ENCODE results near the gene ADD2. TPM values are rescaled to one million over a fixed set of nuclear protein-coding genes. Genes with fewer than 3 reads are reported as not detected.

Gene ADD2
- total and polyA plus RNA-seq, 2 experiments from 2014 or later, result 34.6 to 223 TPM

GRCh38 chr2:70732766-70733645 lies 35.0 kb downstream of the ADD2 start (continued):
- TF ChIP-seq ZNF331 (CRISPR knock-in tag; IDR thresholded peaks at IDR 0.05; ENCODE audit: low read depth), result no peak
- TF ChIP-seq ZNF114 (CRISPR knock-in tag; IDR thresholded peaks at IDR 0.05), result no peak
- TF ChIP-seq ZNF462 (CRISPR knock-in tag; IDR thresholded peaks at IDR 0.05), result no peak
- no peak for TF ChIP-seq EZH2 (IDR thresholded peaks at IDR 0.05; ENCODE audit: low read depth, unreplicated experiment)

GRCh38 chr2:70730730-70731129 lies 37.3 kb downstream of the ADD2 start:
- no peak for DNase-seq (ENCODE audit: low spot score)
- no peak for ATAC-seq
- no peaks in the 10 kb centered on the region; the same call in 2 of the 3 replicates for H3K9me3 Mint-ChIP-seq
- peaks cover 89% of the 10 kb centered on the region for H3K79me2 ChIP-seq (replicated peaks; ENCODE audit: insufficient read depth)
- H3K36me3 ChIP-seq (ENCODE audit: insufficient read depth), result no peaks in the 10 kb centered on the region; the same call in 1 of the 2 replicates
- H3K9me2 ChIP-seq (ENCODE audit: insufficient read depth), result 0 out of 2 replicates have a peak, but pooled peaks cover 4% of the 10 kb centered on the region
- peaks cover 12% of the 10 kb centered on the region for H3K27me3 Mint-ChIP-seq (ENCODE audit: insufficient read depth, low read depth, poor library complexity)
- H3K27me3 ChIP-seq (ENCODE audit: insufficient read depth), result no peaks in the 10 kb centered on the region
- peaks cover 82% of the 10 kb centered on the region for H3K4me1 ChIP-seq (ENCODE audit: insufficient read depth)
- H3K36me3 Mint-ChIP-seq (ENCODE audit: low read depth), result peaks cover 11% of the 10 kb centered on the region; the same call in 2 of the 3 replicates
- peak overlapping the region; percentile 61; the same call in 1 of the 2 replicates for H3K4me2 ChIP-seq
- no peak overlapping the region for H2AFZ ChIP-seq
- H3K27ac Mint-ChIP-seq, result peak overlapping the region; percentile 71
- H3K4me1 Mint-ChIP-seq, result peaks cover 91% of the 10 kb centered on the region
- H3K4me3 Mint-ChIP-seq, result peak overlapping the region; percentile 5; the same call in 1 of the 3 replicates
- peaks cover 45% of the 10 kb centered on the region for H4K20me1 ChIP-seq (replicated peaks; ENCODE audit: insufficient read depth)
- H3K27ac ChIP-seq (ENCODE audit: low read depth), result no peak overlapping the region
- peaks cover 19% of the 10 kb centered on the region; the same call in 1 of the 2 replicates for H3F3A ChIP-seq (replicated peaks; ENCODE audit: low read depth)
- H3K4me3 ChIP-seq, result no peak overlapping the region
- TF ChIP-seq POLR2AphosphoS5 (IDR thresholded peaks at IDR 0.05; ENCODE audit: low read depth), result no peak
- TF ChIP-seq ETS1 (IDR thresholded peaks at IDR 0.05), result no peak
- no peak for TF ChIP-seq EZH2 (IDR thresholded peaks at IDR 0.05; ENCODE audit: low read depth, unreplicated experiment)
- no peak for TF ChIP-seq CTCF (conservative IDR thresholded peaks at IDR 0.05; ENCODE audit: low read depth in 2 of 2)

Data from GM23338 (cell line).